Jurkat, Clone E6-1 (cell line): ENCODE data around the gene NRP1.
"Not testable (repeated sequence)": the region's sequence is repeated elsewhere in the genome, so short reads cannot be mapped to it uniquely, and the experiment has no call there.

Experiments used
- DNase-seq: peaks from one replicate; pipeline ENCODE4 v3.0.0-alpha.2; 2011; ENCODE audit warnings: low read depth, low spot score
- H3K4me3 ChIP-seq: 2 replicates; pipeline ENCODE4 v1.5.1; 2011; ENCODE audit warnings: mild to moderate bottlenecking, low read length, control low read depth, moderate library complexity

NRP1 gene

GRCh38 chr10:33150889-33151288, 183.6 kb downstream of the NRP1 start:
- no peak for DNase-seq
- H3K4me3 ChIP-seq: no peak overlapping the region

- H3K4me3 ChIP-seq: no peak overlapping the region
- no peak for DNase-seq
These were observed 184.3 kb downstream of the NRP1 start for GRCh38 chr10:33150146-33150545.

GRCh38 chr10:33147013-33147310, 187.5 kb downstream of the NRP1 start:
- no peak overlapping the region for H3K4me3 ChIP-seq
- DNase-seq: no peak

- DNase-seq: no peak
- H3K4me3 ChIP-seq: no peak overlapping the region
These were observed 188.1 kb downstream of the NRP1 start for GRCh38 chr10:33146189-33147012.

- DNase-seq: no peak
These were observed 188.8 kb downstream of the NRP1 start for GRCh38 chr10:33145451-33146188.

GRCh38 chr10:33143160-33143728, 191.2 kb downstream of the NRP1 start:
- no peak overlapping the region for H3K4me3 ChIP-seq
- no peak for DNase-seq

More at GRCh38 chr10:33145451-33146188, 188.8 kb downstream of the NRP1 start:
- no peak overlapping the region for H3K4me3 ChIP-seq

- H3K4me3 ChIP-seq: no peak overlapping the region
- no peak for DNase-seq
These were observed 192.2 kb downstream of the NRP1 start for GRCh38 chr10:33142295-33142694.

- no peak for DNase-seq
- H3K4me3 ChIP-seq: no peak overlapping the region
These were observed 193.2 kb downstream of the NRP1 start for GRCh38 chr10:33141251-33141650.

GRCh38 chr10:33139181-33139646, 195.3 kb downstream of the NRP1 start:
- DNase-seq: peak; percentile 98
- H3K4me3 ChIP-seq: peak overlapping the region; percentile 40

- not testable (repeated sequence) for DNase-seq, H3K4me3 ChIP-seq
These were observed 195.8 kb downstream of the NRP1 start for GRCh38 chr10:33138686-33139085.

GRCh38 chr10:33137356-33138005, 197.0 kb downstream of the NRP1 start:
- no peak for DNase-seq
- no peak overlapping the region for H3K4me3 ChIP-seq

GRCh38 chr10:33136781-33137180, 197.7 kb downstream of the NRP1 start:
- H3K4me3 ChIP-seq: no peak overlapping the region
- no peak for DNase-seq

- DNase-seq: no peak
- H3K4me3 ChIP-seq: no peak overlapping the region
These were observed 198.2 kb downstream of the NRP1 start for GRCh38 chr10:33136271-33136670.

- DNase-seq: no peak
- no peak overlapping the region for H3K4me3 ChIP-seq
These were observed 200.3 kb downstream of the NRP1 start for GRCh38 chr10:33134011-33134751.

- DNase-seq: no peak
- no peak overlapping the region for H3K4me3 ChIP-seq
These were observed 200.9 kb downstream of the NRP1 start for GRCh38 chr10:33133557-33133956.

GRCh38 chr10:33132626-33133025, 201.8 kb downstream of the NRP1 start:
- no peak overlapping the region for H3K4me3 ChIP-seq
- DNase-seq: peak; percentile 61

- no peak for DNase-seq
These were observed 204.5 kb downstream of the NRP1 start for GRCh38 chr10:33129996-33130386.

GRCh38 chr10:33129141-33129995, 205.1 kb downstream of the NRP1 start:
- DNase-seq: no peak
- H3K4me3 ChIP-seq: no peak overlapping the region

More at GRCh38 chr10:33129996-33130386, 204.5 kb downstream of the NRP1 start:
- no peak overlapping the region for H3K4me3 ChIP-seq
